H1 (cell line): ENCODE results near the gene CABP5. TPM values are rescaled to one million over a fixed set of nuclear protein-coding genes. Genes with fewer than 3 reads are reported as not detected.

ENCODE experiments used
- CBX8 ChIP-seq: fragments of 300-800, 300-1000 bp; sonication (generic); IDR thresholded peaks from 2 replicates; pipeline ENCODE4 v1.7.1; 2016; ENCODE audit warnings: low read depth, low read length, borderline replicate concordance
- PHF8 ChIP-seq: fragments of 200-600 bp; sonication (generic); conservative IDR thresholded peaks from 2 replicates; pipeline ENCODE4 v1.7.1; 2012; ENCODE audit warnings: low read depth, mild to moderate bottlenecking, inconsistent platforms, low read length, moderate library complexity
- RFX5 ChIP-seq: IDR thresholded peaks from 2 replicates; pipeline ENCODE4 v1.6.1; 2011; ENCODE audit warnings: low read depth, low read length, improper control_type of control experiment, borderline replicate concordance
- SP4 ChIP-seq: IDR thresholded peaks from 2 replicates; pipeline ENCODE4 v1.6.1; 2012; ENCODE audit warnings: low read length, inconsistent platforms
- TCF12 ChIP-seq: IDR thresholded peaks from 2 replicates; pipeline ENCODE4 v1.6.1; 2011; ENCODE audit warnings: low read depth, mild to moderate bottlenecking, low read length
- polyA plus RNA-seq, 7 experiments: library from polyadenylated mRNA; depleted of rRNA in 3 of 7; stranded (reverse) in 5 of 7; unstranded in 2 of 7; fragments of >200 nt in 5 of 7; fragments of 200-250 nt in 2 of 7; gene quantifications; 1 replicate in 5 of 7; 2 replicates in 1 of 7; 4 replicates in 1 of 7; pipeline versions ENCODE4 v1.2.1 to v1.2.3, GENCODE V29; 2011 to 2013; ENCODE audit warnings: missing spikeins in 2 of 7, mixed read lengths in 2 of 7
- total RNA-seq: library from RNA; stranded (reverse); fragmentation: NEBNext Ultra II Directional; extraction: Animal tissue kit (Norgen Biotek cat#: 25700); gene quantifications from 2 replicates; pipeline ENCODE4 v1.2.1, GENCODE V29; 2021

CABP5 gene
- total and polyA plus RNA-seq, 2 of the 8 experiments (the other 6 are each of a cell fraction or from before 2014, with no cell fraction given): not detected

DNA sequence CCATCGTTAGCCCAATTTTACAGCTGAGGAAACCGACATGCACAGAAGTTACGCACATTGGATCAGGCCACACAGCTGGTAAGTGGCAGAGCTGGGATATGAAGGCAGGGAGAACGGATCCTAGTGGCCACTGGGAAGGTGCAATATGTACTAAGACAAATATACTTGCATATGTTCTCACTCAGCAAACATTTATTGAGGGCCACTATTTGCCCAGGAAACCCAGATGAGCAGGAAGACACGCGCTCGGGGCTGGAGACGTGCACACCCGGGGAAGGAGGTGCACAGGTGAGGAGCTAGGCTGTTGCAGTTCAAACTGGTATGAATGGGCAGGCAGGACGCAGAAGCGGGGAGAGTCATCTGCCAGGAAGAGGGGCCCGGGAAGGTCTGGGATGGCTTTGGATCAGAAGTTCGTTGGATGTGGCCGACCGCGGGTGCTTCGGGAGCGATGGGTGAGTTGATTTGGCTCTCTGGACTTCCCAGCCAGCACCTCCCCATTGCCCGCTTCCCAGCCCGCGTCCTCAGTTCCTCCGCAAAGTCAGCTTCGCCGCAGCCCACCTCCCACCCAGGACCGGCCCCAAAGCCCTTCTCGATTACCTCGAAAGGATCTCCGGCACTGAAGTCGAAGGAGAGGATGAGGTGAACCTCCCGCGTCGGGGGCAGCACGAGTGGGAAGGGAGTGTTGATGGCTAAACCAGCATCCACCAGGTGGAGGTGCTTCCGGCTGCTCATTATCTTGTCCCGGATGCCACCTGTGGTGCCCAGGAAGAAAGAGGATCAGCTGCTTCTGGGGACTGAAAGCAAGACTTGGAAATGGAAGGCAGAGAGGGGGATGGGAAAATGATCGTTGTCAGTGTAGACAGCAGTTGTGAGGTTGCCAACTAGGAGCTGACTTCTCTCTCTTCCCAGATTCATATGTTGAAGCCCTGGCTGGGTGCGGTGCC is 17.8 kb upstream of the CABP5 start (continued):
- TF ChIP-seq TCF12 (0 out of 2 replicates have a peak, but pooled peaks have one; percentile 85), PHF8 (no peak), CBX8 (no peak), RFX5 (no peak), SP4 (no peak)
